ENCODE data around the gene PTPRJ. TPM values are rescaled to one million over a fixed set of nuclear protein-coding genes. Genes with fewer than 3 reads are reported as not detected.

The PTPRJ gene
- total RNA-seq, 1 donor from 2014 or later, result 24.0 TPM

- no peak for DNase-seq (ENCODE audit: low spot score)
These were observed 55.7 kb downstream of the PTPRJ start for GRCh38 chr11:48036011-48036410.

DNA sequence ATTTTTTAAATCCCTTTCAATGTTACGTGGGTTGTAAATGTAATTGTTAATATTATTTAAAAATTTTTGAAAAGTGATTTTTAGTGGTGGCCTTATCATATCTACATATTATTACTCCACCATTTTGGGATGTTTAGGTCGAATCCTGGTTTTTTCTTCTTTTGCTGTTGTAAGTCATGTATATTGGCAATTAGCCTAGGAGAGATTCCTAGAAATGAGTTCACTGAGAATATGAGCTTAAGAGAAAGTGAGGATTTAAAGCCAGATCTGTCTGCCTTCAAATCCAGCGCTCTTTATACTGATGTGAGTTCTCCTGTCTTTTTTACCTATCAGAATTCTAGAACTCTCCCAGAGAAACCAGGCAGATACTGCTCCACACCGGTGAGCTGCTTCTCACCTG lies 56.1 kb downstream of the PTPRJ start:
- no peak for DNase-seq (ENCODE audit: low spot score)

DNA sequence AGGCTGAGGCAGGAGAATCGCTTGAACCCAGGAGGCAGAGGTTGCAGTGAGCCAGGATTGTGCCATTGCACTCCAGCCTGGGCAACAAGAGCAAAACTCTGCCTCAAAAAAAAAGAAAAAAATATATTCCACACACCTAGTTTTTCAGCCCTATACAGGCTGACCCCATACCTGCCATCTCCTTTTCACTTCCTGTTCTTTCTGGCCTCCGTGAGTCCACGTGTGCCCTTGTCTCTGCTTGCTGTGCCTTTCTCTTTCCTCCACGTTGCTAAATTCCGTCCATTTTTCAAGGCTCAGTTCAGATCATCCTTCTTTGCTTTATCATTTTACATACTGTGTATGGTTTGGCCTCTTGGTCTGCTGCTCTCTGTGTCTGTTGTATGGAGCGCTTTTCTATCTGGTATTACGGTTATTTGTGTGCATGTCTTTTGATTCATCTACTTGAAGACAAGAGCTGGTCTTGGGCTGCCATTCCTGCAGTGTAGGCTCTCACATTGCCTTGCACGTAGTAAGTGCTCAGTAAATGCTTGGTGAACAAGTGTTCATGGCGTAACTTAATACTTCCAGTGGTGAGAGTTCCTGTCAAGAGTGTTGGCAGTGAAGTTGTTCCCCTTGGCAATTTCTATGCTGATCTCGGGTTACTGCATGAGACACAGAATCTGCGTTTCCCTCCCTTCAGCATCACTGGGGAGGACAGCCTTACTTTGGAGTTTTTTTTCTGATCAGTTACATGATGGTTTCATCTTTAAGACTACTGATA lies 57.5 kb downstream of the PTPRJ start:
- no peak for DNase-seq (ENCODE audit: low spot score)

GRCh38 chr11:48040830-48041444 lies 60.6 kb downstream of the PTPRJ start:
- DNase-seq (ENCODE audit: low spot score), result no peak

DNA sequence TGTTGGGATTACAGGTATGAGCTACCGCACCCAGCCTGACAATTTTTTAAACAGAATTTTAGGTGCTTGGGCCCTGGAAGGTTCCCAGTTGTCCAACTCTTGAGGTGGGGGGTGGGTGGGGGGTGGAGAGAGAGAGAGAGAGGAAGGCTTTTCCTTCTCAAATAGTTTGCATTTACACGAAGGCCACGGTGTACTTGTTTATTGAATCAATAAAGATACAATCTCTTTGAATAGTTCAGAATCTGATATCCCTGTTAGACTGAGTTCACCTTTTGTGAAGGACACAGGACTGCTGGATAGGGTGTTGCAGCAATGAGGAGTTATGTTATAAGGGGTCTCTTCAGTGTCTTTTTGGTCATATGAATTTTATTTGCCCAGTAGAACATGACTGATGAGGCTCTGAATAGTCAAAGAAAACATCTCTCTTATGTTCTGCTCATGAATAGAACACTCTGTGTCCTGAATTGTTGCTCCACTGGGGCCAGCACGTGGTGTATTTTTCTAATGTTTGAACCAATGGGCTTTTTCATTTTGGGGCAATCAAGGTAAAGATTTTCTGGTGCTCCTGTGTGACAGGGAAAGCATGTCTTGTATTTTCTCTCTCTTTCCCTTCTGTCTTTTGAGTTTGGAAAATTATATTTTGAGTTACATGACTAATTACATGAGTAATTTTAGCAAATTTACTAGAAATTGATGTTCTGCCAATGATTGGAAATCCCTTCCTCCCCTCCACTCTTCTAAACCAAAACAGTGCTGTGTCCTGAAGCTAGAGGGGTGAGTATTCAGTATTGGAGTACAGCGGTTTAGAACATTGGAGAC lies 61.7 kb downstream of the PTPRJ start:
- DNase-seq (ENCODE audit: low spot score), result no peak

- DNase-seq (ENCODE audit: low spot score), result no peak
These were observed 63.0 kb downstream of the PTPRJ start for GRCh38 chr11:48043111-48043990.

DNA sequence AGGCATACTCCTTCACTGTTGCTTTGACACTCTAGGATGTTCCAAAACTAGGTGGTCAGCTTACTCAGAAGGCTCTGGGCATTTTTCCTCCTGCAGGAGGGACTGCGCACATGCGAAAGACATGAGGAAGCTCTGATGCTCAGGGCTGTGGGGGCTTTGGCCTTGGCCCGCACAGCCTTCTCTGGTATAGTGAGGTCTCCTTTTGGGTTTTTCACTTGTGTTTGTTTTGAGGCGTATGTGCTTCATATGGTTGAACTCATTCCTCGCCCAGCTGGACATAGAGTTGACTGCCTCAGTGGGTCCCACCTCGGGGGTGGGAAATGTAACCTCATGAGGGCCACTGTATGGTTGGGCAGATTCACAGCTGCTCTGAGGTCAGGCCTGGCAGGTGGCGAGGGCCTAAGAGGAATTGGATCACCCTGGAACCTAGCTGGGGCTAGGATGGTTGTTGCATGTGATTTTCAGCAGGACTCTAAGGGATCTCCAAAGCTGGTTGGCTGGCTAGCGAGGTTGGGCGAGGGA lies 63.7 kb downstream of the PTPRJ start:
- DNase-seq (ENCODE audit: low spot score), result no peak

- DNase-seq (ENCODE audit: low spot score), result no peak
These were observed 64.2 kb downstream of the PTPRJ start for GRCh38 chr11:48044577-48044976.

GRCh38 chr11:48045536-48045935 lies 65.2 kb downstream of the PTPRJ start:
- no peak for DNase-seq (ENCODE audit: low spot score)

DNA sequence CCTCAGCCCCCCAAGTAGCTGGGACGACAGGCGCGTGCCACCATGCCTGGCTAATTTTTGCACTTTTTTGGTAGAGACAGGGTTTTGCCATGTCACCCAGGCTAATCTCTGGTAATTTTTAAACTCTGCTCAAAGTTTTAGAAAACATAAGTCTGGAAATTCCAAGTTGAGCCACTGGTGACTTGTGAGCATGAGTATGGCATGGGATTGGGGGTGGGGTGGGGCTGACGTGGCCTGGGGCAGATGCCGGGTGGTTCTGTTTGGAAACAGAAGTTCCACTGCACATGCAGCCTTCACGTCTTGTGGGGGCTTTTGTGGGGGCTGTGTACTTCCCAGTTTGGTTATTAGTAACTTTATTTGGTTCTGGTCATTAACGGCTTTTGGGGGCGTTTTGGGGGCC lies 67.3 kb downstream of the PTPRJ start:
- DNase-seq (ENCODE audit: low spot score), result peak; percentile 59

GRCh38 chr11:48049036-48049435 lies 68.7 kb downstream of the PTPRJ start:
- peak; percentile 57 for DNase-seq (ENCODE audit: low spot score)

GRCh38 chr11:48050304-48050703 lies 69.9 kb downstream of the PTPRJ start:
- peak; percentile 6 for DNase-seq (ENCODE audit: low spot score)

DNA sequence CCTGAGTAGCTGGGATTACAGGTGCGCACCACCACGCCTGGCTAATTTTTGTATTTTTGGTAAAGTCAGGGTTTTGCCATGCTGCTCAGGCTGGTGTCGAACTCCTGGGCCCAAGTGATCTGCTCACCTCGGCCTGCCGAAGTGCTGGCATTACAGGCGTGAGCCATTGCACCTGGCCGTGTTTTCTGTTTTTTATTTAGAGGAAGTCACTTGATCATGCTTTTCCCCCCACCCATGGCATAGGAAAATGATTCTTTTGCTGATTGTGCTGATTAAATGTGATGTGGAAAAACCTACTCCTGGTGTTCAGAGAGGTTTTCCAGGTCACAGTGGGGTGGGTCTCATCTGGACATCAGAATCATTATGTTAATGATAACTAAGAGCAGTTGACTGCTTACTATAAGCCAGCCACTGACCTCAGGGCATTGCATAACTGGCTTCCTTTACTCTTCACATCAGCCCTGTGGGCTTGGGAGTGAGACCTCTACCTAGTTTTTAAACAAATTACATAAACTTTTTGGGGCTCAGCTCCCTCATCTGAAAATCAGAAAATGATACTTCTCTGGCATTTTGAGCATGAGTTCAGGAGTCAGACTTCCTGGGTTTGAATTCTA lies 71.0 kb downstream of the PTPRJ start:
- DNase-seq (ENCODE audit: low spot score), result peak; percentile 11

DNA sequence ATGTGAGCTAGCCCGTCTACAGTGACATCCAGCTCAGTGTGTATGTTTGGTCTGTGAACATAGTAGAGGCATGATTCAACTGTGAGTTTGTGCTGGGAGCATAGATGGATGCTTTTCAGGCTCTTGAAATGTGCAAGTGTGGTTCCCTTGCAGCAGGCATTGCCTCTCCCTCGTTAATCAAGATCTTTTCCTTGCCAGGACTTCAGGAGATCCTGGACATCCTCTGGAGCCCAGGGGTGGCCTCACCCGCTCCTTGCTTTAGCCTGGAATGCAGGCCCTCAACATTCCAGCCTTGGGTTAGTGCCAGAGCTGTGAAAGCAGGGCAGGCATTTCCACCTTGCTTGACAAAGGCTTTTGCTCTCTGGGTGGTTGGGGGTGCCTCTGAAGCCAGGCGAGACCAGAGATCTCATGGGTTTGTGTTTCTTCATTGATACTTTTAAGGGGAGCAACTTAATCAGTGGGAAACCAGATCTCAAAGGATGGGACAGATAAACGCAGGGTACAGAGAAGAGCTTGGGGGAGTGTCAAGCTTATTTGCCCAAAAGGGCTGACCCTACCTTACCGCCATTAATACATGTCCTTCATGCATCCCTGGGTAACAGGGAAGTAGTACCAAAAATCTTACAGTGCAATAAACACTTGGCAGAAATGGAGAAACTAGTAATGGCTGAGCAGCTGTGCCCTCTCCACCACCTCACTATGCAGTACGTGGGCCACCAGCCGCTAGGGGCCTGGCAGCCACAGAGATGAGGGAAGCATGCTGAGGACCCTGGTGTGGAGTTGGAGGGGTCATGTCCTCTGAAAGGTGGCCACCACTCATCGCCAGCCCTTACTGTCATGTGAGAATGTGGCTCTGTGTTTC lies 72.1 kb downstream of the PTPRJ start:
- DNase-seq (ENCODE audit: low spot score), result peak; percentile 37

DNA sequence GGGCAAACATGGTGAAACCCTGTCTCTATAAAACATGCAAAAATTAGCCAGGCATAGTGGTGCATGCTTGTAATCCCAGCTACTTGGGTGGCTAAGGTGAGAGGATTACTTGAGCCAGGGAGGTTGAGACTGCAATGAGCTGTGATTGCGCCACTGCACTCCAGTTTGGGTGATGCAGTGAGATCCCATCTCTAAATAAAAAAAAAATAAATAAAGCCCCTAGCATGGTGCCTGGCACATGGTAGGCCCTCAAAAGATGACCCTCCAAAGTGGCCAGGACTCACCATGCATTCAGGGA lies 74.6 kb downstream of the PTPRJ start:
- no peak for DNase-seq (ENCODE audit: low spot score)

- DNase-seq (ENCODE audit: low spot score), result no peak
These were observed 75.2 kb downstream of the PTPRJ start for GRCh38 chr11:48055292-48056132.

DNA sequence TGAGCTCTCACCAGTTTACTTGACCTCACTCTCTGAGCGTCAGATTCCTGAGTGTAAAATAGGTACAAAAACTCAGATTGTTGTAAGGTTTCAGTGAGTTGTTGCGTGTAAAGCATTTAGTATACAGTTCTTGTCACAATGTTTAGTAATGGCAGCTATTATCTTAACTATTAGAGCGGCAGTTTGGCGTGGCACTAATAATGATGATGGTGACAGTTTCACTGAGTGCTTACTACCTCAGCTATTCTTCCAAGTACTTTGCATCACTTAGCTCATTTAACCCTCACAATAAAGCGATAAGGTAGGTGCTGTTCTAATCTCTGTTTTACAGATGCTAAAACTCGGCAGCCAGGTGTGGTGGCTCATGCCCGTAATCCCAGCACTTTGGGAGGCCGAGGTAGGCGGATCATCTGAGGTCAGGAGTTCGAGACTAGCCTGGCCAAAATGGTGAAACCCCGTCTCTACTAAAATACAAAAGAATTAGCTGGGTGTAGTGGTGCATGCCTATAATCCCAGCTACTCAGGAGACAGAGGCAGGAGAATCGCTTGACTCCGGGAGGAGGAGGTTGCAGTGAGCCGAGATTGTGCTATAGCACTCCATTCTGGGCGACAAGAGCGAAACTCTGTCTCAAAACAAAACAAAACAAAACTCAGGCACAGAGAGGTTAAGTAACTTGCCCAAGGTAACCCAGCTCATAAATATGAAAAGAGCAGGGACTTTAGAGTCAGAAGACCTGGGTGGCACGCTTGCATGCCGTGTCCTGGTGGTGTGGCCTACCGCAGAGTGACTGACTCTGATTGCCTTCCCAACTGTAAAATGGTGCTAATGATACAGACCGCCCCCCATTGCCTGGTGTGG lies 76.2 kb downstream of the PTPRJ start:
- no peak for DNase-seq (ENCODE audit: low spot score)

- no peak for DNase-seq (ENCODE audit: low spot score)
These were observed 77.7 kb downstream of the PTPRJ start for GRCh38 chr11:48058064-48058463.
